ENCODE results near the gene NFASC.

GRCh38 chr1:204973449-204973848 lies 102.8 kb downstream of the NFASC start:
- no peak for TF ChIP-seq ZNF146 (tag by site-specific recombination; IDR thresholded peaks at IDR 0.05)
- no peak for TF ChIP-seq ZNF544 (tag by site-specific recombination; IDR thresholded peaks at IDR 0.05)
- TF ChIP-seq ZNF639 (tag by site-specific recombination; IDR thresholded peaks at IDR 0.05) = no peak
- TF ChIP-seq CTCF (tag by site-specific recombination; IDR thresholded peaks at IDR 0.05) = no peak
- no peak for TF ChIP-seq PBX3 (CRISPR knock-in tag; IDR thresholded peaks at IDR 0.05)
- TF ChIP-seq RBAK (tag by site-specific recombination; IDR thresholded peaks at IDR 0.05) = no peak
- no peak for TF ChIP-seq TCF7L2 (IDR thresholded peaks at IDR 0.05; ENCODE audit: borderline replicate concordance, low read depth, low read length)
- no peak for TF ChIP-seq ZBTB7A (tag by site-specific recombination; IDR thresholded peaks at IDR 0.05; ENCODE audit: low read depth)
- no peak for TF ChIP-seq ZNF148 (tag by site-specific recombination; IDR thresholded peaks at IDR 0.05; ENCODE audit: borderline replicate concordance)
- TF ChIP-seq ZBTB21 (tag by site-specific recombination; IDR thresholded peaks at IDR 0.05) = no peak
